Measurements from ENCODE around the gene CLTA. TPM values are rescaled to one million over a fixed set of nuclear protein-coding genes. Genes with fewer than 3 reads are reported as not detected.
A peak's percentile ranks its signal among the peaks of the same experiment; 100 is the strongest.

CLTA gene, protein sequence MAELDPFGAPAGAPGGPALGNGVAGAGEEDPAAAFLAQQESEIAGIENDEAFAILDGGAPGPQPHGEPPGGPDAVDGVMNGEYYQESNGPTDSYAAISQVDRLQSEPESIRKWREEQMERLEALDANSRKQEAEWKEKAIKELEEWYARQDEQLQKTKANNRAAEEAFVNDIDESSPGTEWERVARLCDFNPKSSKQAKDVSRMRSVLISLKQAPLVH
- 100 to 1,000 TPM; 221 to 240 TPM for total RNA-seq
- polyA plus RNA-seq (2013, experiment 1 of 2): 227 TPM
- polyA plus RNA-seq (2013, experiment 2 of 2): 229 TPM
- long read RNA-seq, experiment 1, transcript CLTA-202 (5 exons, 1,073 nt): major isoform, 80 of 126 reads
- long read RNA-seq, experiment 1, partial matches to known transcripts: 31 of 126 reads
- long read RNA-seq, experiment 1, other reads (novel, unspliced or antisense): 15 of 126 reads
- long read RNA-seq, experiment 2, transcript CLTA-202 (5 exons, 1,073 nt): major isoform, 148 of 159 reads
- long read RNA-seq, experiment 2, partial matches to known transcripts: 2 of 159 reads
- long read RNA-seq, experiment 2, other reads (novel, unspliced or antisense): 8 of 159 reads
- long read RNA-seq, experiment 3, transcript CLTA-202 (5 exons, 1,073 nt): major isoform, 498 of 523 reads
- long read RNA-seq, experiment 3, partial matches to known transcripts: 3 of 523 reads
- long read RNA-seq, experiment 3, other reads (novel, unspliced or antisense): 18 of 523 reads
- long read RNA-seq, experiment 4, transcript CLTA-202 (5 exons, 1,073 nt): major isoform, 122 of 145 reads
- long read RNA-seq, experiment 4, partial matches to known transcripts: 16 of 145 reads
- long read RNA-seq, experiment 4, other reads (novel, unspliced or antisense): 7 of 145 reads

DNA sequence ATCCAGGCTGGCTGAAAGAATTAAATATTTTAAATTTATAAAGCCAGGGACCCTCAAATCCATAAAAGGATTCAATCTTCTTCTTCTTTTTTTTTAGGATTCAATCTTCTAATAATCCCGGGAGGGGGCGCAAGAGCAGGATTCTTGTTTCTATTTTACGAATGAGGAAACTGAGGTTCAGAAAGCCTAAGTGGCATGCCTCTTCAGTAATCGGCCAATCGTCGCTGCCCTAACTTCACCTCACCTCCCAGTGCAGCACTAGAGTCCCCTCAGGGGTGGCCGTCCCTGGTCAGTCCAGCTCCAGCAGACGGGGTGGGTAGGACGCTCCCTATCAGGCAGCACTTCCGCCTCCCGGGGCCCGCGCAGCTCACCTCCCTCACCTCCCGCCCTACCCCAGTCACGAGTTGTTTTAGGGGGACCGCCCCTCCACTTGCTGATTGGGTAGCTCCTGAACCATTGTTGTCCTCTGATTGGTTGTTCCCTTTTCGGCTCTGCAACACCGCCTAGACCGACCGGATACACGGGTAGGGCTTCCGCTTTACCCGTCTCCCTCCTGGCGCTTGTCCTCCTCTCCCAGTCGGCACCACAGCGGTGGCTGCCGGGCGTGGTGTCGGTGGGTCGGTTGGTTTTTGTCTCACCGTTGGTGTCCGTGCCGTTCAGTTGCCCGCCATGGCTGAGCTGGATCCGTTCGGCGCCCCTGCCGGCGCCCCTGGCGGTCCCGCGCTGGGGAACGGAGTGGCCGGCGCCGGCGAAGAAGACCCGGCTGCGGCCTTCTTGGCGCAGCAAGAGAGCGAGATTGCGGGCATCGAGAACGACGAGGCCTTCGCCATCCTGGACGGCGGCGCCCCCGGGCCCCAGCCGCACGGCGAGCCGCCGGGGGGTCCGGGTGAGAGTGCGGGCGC lies at the start of gene CLTA:
Gene CLTA (plus strand): TSS at position 534 of the 902 bp plus-strand sequence. CDS start 136 bp downstream, at position 670.
- no peaks in the 10 kb centered on the region for H3K27me3 Mint-ChIP-seq (ENCODE audit: insufficient read depth)
- Histone ChIP-seq H3K27me3 (ENCODE audit: control insufficient read depth, insufficient read depth, low read length, poor library complexity, severe bottlenecking) (no peaks in the 10 kb centered on the region), H3K27ac (ENCODE audit: low read depth, low read length) (peak within 1 kb of the TSS; percentile 30), H3K9ac (ENCODE audit: extremely low read depth, low read length, poor library complexity, severe bottlenecking) (peak within 1 kb of the TSS; percentile 94), H3K4me1 (ENCODE audit: control insufficient read depth, insufficient read depth, low read length) (peaks cover 14% of the 10 kb centered on the region), H3K36me3 (ENCODE audit: control insufficient read depth, insufficient read depth, low read length) (peaks cover 16% of the 10 kb centered on the region), H3K4me3 (ENCODE audit: low read length) (peak within 1 kb of the TSS; percentile 98), H3K9me3 (ENCODE audit: control insufficient read depth, low read length) (no peaks in the 10 kb centered on the region)
- peaks cover 20% of the 10 kb centered on the region for H3K36me3 Mint-ChIP-seq (ENCODE audit: low read depth)
- 0% methylated on average over 31 to 68 of the region's 68 CpGs for WGBS, 2 experiments (ENCODE audit: insufficient coverage in 1 of 2, insufficient read length in 1 of 2)
- peaks cover 50% of the 10 kb centered on the region for H3K4me1 Mint-ChIP-seq
- H3K9me3 Mint-ChIP-seq: no peaks in the 10 kb centered on the region
- H3K4me3 Mint-ChIP-seq: peak within 1 kb of the TSS; percentile 90
- TF ChIP-seq, protein P1, sequence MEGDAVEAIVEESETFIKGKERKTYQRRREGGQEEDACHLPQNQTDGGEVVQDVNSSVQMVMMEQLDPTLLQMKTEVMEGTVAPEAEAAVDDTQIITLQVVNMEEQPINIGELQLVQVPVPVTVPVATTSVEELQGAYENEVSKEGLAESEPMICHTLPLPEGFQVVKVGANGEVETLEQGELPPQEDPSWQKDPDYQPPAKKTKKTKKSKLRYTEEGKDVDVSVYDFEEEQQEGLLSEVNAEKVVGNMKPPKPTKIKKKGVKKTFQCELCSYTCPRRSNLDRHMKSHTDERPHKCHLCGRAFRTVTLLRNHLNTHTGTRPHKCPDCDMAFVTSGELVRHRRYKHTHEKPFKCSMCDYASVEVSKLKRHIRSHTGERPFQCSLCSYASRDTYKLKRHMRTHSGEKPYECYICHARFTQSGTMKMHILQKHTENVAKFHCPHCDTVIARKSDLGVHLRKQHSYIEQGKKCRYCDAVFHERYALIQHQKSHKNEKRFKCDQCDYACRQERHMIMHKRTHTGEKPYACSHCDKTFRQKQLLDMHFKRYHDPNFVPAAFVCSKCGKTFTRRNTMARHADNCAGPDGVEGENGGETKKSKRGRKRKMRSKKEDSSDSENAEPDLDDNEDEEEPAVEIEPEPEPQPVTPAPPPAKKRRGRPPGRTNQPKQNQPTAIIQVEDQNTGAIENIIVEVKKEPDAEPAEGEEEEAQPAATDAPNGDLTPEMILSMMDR (conservative IDR thresholded peaks at IDR 0.05): peak; percentile 67
- peak within 1 kb of the TSS; percentile 89 for H3K27ac Mint-ChIP-seq
- DNase-seq: peak; percentile 99

DNA sequence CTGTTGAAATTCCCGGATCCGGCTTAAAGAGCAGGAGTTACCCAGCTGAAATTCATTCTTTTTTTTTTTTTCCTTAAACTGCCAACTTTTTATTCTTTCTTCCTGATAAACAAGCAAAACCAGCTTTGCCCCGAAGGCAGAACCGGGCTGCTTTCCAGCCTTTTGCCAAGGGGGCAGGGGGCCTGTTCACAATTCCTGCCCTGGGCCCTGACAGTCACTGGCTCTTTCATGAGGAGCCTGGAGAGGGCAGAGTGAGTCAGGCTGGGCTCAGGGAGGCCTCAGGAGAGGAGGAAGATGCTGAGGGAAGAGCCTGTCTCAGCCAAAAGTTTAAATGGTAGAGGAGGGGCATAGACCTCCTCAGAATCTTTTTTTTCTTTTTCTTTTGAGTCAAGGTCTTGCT lies 49.4 kb upstream of the CLTA start:
- TF ChIP-seq, protein P1 (conservative IDR thresholded peaks at IDR 0.05): peak; percentile 69
- peak; percentile 81 for DNase-seq
- Mint-ChIP-seq H3K27ac (no peak overlapping the region), H3K27me3 (ENCODE audit: insufficient read depth) (peaks cover 34% of the 10 kb centered on the region), H3K36me3 (ENCODE audit: low read depth) (peaks cover 27% of the 10 kb centered on the region), H3K4me1 (peaks cover 20% of the 10 kb centered on the region), H3K4me3 (no peak overlapping the region), H3K9me3 (peaks cover 11% of the 10 kb centered on the region)
- 89 to 90% methylated on average over 4 of the region's 4 CpGs for WGBS, 2 experiments (ENCODE audit: insufficient coverage in 1 of 2, insufficient read length in 1 of 2)
- Histone ChIP-seq H3K36me3 (ENCODE audit: control insufficient read depth, insufficient read depth, low read length) (peaks cover 29% of the 10 kb centered on the region), H3K27ac (ENCODE audit: low read depth, low read length) (no peak overlapping the region), H3K4me1 (ENCODE audit: control insufficient read depth, insufficient read depth, low read length) (no peaks in the 10 kb centered on the region), H3K9me3 (ENCODE audit: control insufficient read depth, low read length) (peaks cover 16% of the 10 kb centered on the region), H3K9ac (ENCODE audit: extremely low read depth, low read length, poor library complexity, severe bottlenecking) (no peak overlapping the region), H3K27me3 (ENCODE audit: control insufficient read depth, insufficient read depth, low read length, poor library complexity, severe bottlenecking) (peaks cover 16% of the 10 kb centered on the region), H3K4me3 (ENCODE audit: low read length) (no peak overlapping the region)

DNA sequence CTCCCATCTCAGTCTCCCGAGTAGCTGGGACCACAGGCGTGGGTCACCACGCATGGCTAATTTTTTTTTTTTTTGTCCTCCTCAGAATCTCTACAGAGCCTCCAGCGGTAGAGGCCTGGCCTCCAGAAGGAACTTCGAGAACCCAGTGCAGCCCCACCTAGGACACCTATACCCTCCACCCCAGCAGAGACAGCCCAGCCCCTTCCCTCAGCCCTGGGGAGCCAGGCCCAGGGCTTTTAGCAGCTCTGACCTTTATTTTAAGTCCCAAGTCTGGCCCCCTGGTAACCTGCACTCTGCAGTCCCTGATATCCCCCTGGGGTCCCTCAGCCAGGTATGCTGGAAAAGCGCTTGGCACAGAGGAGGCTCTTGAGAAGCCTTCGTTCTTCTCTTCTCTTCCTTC lies 49.0 kb upstream of the CLTA start:
- H3K9me3 Mint-ChIP-seq: peaks cover 12% of the 10 kb centered on the region
- TF ChIP-seq, protein P1 (conservative IDR thresholded peaks at IDR 0.05): no peak
- Histone ChIP-seq H3K36me3 (ENCODE audit: control insufficient read depth, insufficient read depth, low read length) (peaks cover 29% of the 10 kb centered on the region), H3K9ac (ENCODE audit: extremely low read depth, low read length, poor library complexity, severe bottlenecking) (no peak overlapping the region), H3K9me3 (ENCODE audit: control insufficient read depth, low read length) (peaks cover 18% of the 10 kb centered on the region), H3K4me1 (ENCODE audit: control insufficient read depth, insufficient read depth, low read length) (no peaks in the 10 kb centered on the region), H3K27me3 (ENCODE audit: control insufficient read depth, insufficient read depth, low read length, poor library complexity, severe bottlenecking) (peaks cover 16% of the 10 kb centered on the region), H3K27ac (ENCODE audit: low read depth, low read length) (no peak overlapping the region), H3K4me3 (ENCODE audit: low read length) (no peak overlapping the region)
- DNase-seq: no peak
- H3K4me3 Mint-ChIP-seq: no peak overlapping the region
- 89 to 98% methylated on average over 6 to 7 of the region's 7 CpGs for WGBS, 2 experiments (ENCODE audit: insufficient coverage in 1 of 2, insufficient read length in 1 of 2)
- no peak overlapping the region for H3K27ac Mint-ChIP-seq
- peaks cover 34% of the 10 kb centered on the region for H3K27me3 Mint-ChIP-seq (ENCODE audit: insufficient read depth)
- H3K4me1 Mint-ChIP-seq: peaks cover 20% of the 10 kb centered on the region
- H3K36me3 Mint-ChIP-seq (ENCODE audit: low read depth): peaks cover 29% of the 10 kb centered on the region

Measured in endodermal cell (in vitro differentiated cells).